K562 (cell line): ENCODE measurements around the gene EVI5L. TPM values are rescaled to one million over a fixed set of nuclear protein-coding genes. Genes with fewer than 3 reads are reported as not detected.
A peak's percentile ranks its signal among the peaks of the same experiment; 100 is the strongest.

Source experiments
- ATAC-seq: fragments of 200-7000 bp; cut with Tn5 transposase; 3 replicates; pipeline ENCODE4 v1.9.1; 2020; ENCODE audit warnings: moderate library complexity
- BruUV-seq: library from RNA; stranded (reverse); fragments of 400-500 nt; replicated peaks from 2 replicates; lab custom pipeline; 2021; lab: Mats Ljungman, UMichigan
- CTCF ChIA-PET: fragments of 300-600 bp; formaldehyde crosslinking; extraction: SDS; loops from one replicate; lab custom pipeline; 2021; ENCODE audit warnings: low intra/inter-chr PET ratio; lab: Yijun Ruan, JAX
- POLR2A ChIA-PET: fragments of 300-600, 350-650 bp; sonication (Branson Sonifier 250); formaldehyde crosslinking; extraction: SDS; loops from one replicate; lab custom pipeline; 2021; ENCODE audit warnings: antibody characterized with exemption, inconsistent platforms; lab: Yijun Ruan, JAX
- DNase-seq, 4 experiments: peaks; one replicate each; pipeline versions ENCODE4 v3.0.0 to v3.0.0-alpha.2; 2011 to 2018; ENCODE audit warnings: low spot score in 3 of 4, mixed read lengths in 3 of 4; ENCODE audit errors: extremely low read depth in 1 of 4
- FAIRE-seq: peaks from 2 replicates; lab custom pipeline; 2011; peaks lifted over from hg19 to GRCh38; lab: Jason Lieb, UNC
- H2AFZ ChIP-seq: 2 replicates; pipeline ENCODE4 v1.6.0; 2011; ENCODE audit warnings: low read depth, low read length, control low read depth, inconsistent platforms
- H3K27ac ChIP-seq: fragments of 200-600 bp; 3 replicates; pipeline ENCODE4 v1.8.0; 2011; ENCODE audit warnings: low read depth, mild to moderate bottlenecking, control low read depth, inconsistent platforms, low read length, moderate library complexity, mixed read lengths; ENCODE audit errors: extremely low read depth
- H3K27me3 ChIP-seq, 2 experiments: fragments of 300-600 bp in 1 of 2; 2 replicates in 1 of 2; 3 replicates in 1 of 2; pipeline versions ENCODE4 v1.6.0 to v1.8.0; 2011; ENCODE audit warnings: inconsistent platforms in 2 of 2, low read length in 2 of 2, mild to moderate bottlenecking in 1 of 2, mixed read lengths in 1 of 2, moderate library complexity in 1 of 2; ENCODE audit not compliant: control insufficient read depth in 2 of 2, insufficient read depth in 2 of 2
- H3K36me3 ChIP-seq: fragments of 300-600 bp; 3 replicates; pipeline ENCODE4 v1.8.0; 2011; ENCODE audit warnings: mild to moderate bottlenecking, low read length, inconsistent platforms; ENCODE audit not compliant: control insufficient read depth, insufficient read depth
- H3K4me1 ChIP-seq, 2 experiments: fragments of 200-600 bp in 1 of 2; replicated peaks in 1 of 2; 2 replicates in 1 of 2; 3 replicates in 1 of 2; pipeline versions ENCODE4 v1.5.1 to v1.8.0; 2011; ENCODE audit warnings: inconsistent platforms in 2 of 2, low read length in 2 of 2, mild to moderate bottlenecking in 1 of 2, mixed read lengths in 1 of 2, moderate library complexity in 1 of 2; ENCODE audit not compliant: control insufficient read depth in 2 of 2, insufficient read depth in 2 of 2
- H3K4me2 ChIP-seq: 2 replicates; pipeline ENCODE4 v1.6.1; 2011; ENCODE audit warnings: low read length, control low read depth, inconsistent platforms, mixed read lengths; ENCODE audit not compliant: insufficient read depth
- H3K4me3 ChIP-seq: fragments of 200-600 bp; sonication (generic), shearing (Covaris generic); 2 replicates; pipeline ENCODE4 v1.5.1; 2016; ENCODE audit warnings: control low read depth, inconsistent platforms
- H3K79me2 ChIP-seq: fragments of 200-600 bp; 3 replicates; pipeline ENCODE4 v1.8.0; 2011; ENCODE audit warnings: low read length, inconsistent platforms; ENCODE audit not compliant: control insufficient read depth, insufficient read depth
- H3K9ac ChIP-seq, 2 experiments: 2 replicates each; pipeline versions ENCODE4 v1.6.0 to v1.6.1; 2011; ENCODE audit warnings: low read depth in 2 of 2, low read length in 2 of 2, control low read depth in 1 of 2, inconsistent platforms in 1 of 2, mild to moderate bottlenecking in 1 of 2, mixed read lengths in 1 of 2; ENCODE audit not compliant: insufficient read depth in 1 of 2
- H3K9me1 ChIP-seq: one replicate; pipeline ENCODE4 v1.6.0; 2011; ENCODE audit warnings: inconsistent platforms, mild to moderate bottlenecking, low read length, moderate library complexity; ENCODE audit not compliant: control insufficient read depth, insufficient read depth
- H3K9me3 ChIP-seq: replicated peaks from 2 replicates; pipeline ENCODE4 v1.5.1; 2011; ENCODE audit warnings: low read depth, low read length, inconsistent platforms; ENCODE audit not compliant: control insufficient read depth, insufficient read depth
- H4K20me1 ChIP-seq: replicated peaks from 2 replicates; pipeline ENCODE4 v1.6.1; 2011; ENCODE audit warnings: low read length, inconsistent platforms, mixed read lengths; ENCODE audit not compliant: control insufficient read depth, insufficient read depth
- CBX2 ChIP-seq: fragments of 200-600 bp; sonication (generic); IDR thresholded peaks from one replicate; pipeline ENCODE4 v1.6.1; 2012; ENCODE audit warnings: mild to moderate bottlenecking, low read length, inconsistent platforms; ENCODE audit not compliant: insufficient read depth, poor library complexity, severe bottlenecking
- ZNF124 ChIP-seq: sonication (generic); formaldehyde crosslinking; IDR thresholded peaks from 2 replicates; pipeline ENCODE4 v1.8.1; 2022; ENCODE audit warnings: missing genetic modification reagents
- WGBS: fragments of 100-300 bp; shearing (Covaris generic); methylation state at CpG from one replicate; pipeline ENCODE4 v1.1.6; 2016; ENCODE audit warnings: low coverage, mixed read lengths; ENCODE audit not compliant: insufficient coverage; ENCODE audit errors: missing lambda C conversion rate; 5-methylcytosine and 5-hydroxymethylcytosine counted together
- in situ Hi-C: fragments of 300-500 bp; cut with MboI; formaldehyde crosslinking; loops from 4 replicates; pipeline ENCODE4 v1.15.0; 2018; ENCODE audit warnings: inconsistent platforms, mixed read lengths
- intact Hi-C: fragments of 100-400 bp; cut with micrococcal nuclease; formaldehyde crosslinking; loops from 2 replicates; pipeline ENCODE4 v1.14.2; 2022
- polyA plus RNA-seq, 8 experiments: library from polyadenylated mRNA; depleted of rRNA in 4 of 8; stranded (reverse) in 5 of 8; unstranded in 3 of 8; fragments of >200 nt; fragmentation: Nextera tagmentation in 2 of 8; fragmentation: Illumina TruSeq in 1 of 8; extraction: Ambion mirVana in 2 of 8; extraction: Trizol in 1 of 8; gene quantifications; 2 replicates each; pipeline versions ENCODE4 v1.2.1 to v1.2.3, GENCODE V29; 2011 to 2014; ENCODE audit warnings: inconsistent platforms in 1 of 8, missing spikeins in 1 of 8
- total RNA-seq, 7 experiments: library from RNA; depleted of rRNA in 6 of 7; stranded (reverse); fragments of >200 nt in 6 of 7; fragmentation: Illumina TruSeq in 2 of 7; extraction: Trizol in 2 of 7; gene quantifications; 2 replicates each; pipeline versions ENCODE4 v1.2.1 to v1.2.3, GENCODE V29; 2011 to 2021; ENCODE audit warnings: low replicate concordance in 1 of 7
- TF ChIP-seq, protein P1 (sequence below): fragments of 250-450 bp; sonication (Bioruptor Pico); IDR thresholded peaks from 2 replicates; pipeline ENCODE4 v1.4.0; 2020

Gene EVI5L
- total and polyA plus RNA-seq, 9 of the 15 experiments (the other 6 are each of a cell fraction or from before 2014, with no cell fraction given), result 0.69 to 1.8 (median 1.2) TPM; not detected in 2

- H3K27me3 ChIP-seq, result peaks cover 20 to 45% of the 10 kb centered on the region in 2 experiments; a peak in 4 of 5 replicates
- no peak overlapping the region for H3K4me3 ChIP-seq
- peaks cover 8 to 68% of the 10 kb centered on the region in 2 experiments; a peak in 4 of 5 replicates for H3K4me1 ChIP-seq
- no peak overlapping the region for H3K27ac ChIP-seq
- H3K9me3 ChIP-seq, result no peaks in the 10 kb centered on the region
- no peaks in the 10 kb centered on the region for H3K36me3 ChIP-seq
- FAIRE-seq, result no peak
- no peak for ATAC-seq
- H2AFZ ChIP-seq, result no peak overlapping the region
- no peaks in the 10 kb centered on the region for H3K9me1 ChIP-seq
- H4K20me1 ChIP-seq, result peaks cover 18% of the 10 kb centered on the region; the same call in 1 of the 2 replicates
- in situ Hi-C loops, result loop anchor here (5.0 kb wide), 1 partner anchor 70 kb away; the partner anchor contains the start of gene SNAPC2
- WGBS, result 21% methylated on average over 26 of the region's 26 CpGs
- H3K9ac ChIP-seq, result 0 out of 4 replicates have a peak overlapping the region, but pooled peaks of 1 of the 2 experiments have one; percentile 21
- CTCF ChIA-PET, result interaction anchor here (1.0 to 1.2 kb wide), 3 partner anchors 17 to 73 kb away, joined by 3 to 5 read pairs (median 3); no protein-coding TSS in a partner anchor
- H3K4me2 ChIP-seq, result no peak overlapping the region
- intact Hi-C loops, result loop anchor here (2.0 kb wide), 1 partner anchor 51 kb away; the partner anchor contains the start of gene MAP2K7
- TF ChIP-seq ZNF124 (CRISPR knock-in tag), result no peak
- TF ChIP-seq, protein P1, sequence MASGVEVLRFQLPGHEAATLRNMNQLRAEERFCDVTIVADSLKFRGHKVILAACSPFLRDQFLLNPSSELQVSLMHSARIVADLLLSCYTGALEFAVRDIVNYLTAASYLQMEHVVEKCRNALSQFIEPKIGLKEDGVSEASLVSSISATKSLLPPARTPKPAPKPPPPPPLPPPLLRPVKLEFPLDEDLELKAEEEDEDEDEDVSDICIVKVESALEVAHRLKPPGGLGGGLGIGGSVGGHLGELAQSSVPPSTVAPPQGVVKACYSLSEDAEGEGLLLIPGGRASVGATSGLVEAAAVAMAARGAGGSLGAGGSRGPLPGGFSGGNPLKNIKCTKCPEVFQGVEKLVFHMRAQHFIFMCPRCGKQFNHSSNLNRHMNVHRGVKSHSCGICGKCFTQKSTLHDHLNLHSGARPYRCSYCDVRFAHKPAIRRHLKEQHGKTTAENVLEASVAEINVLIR (CRISPR knock-in tag), result no peak
- no peak for TF ChIP-seq CBX2
- no peak for DNase-seq
- H3K79me2 ChIP-seq, result no peaks in the 10 kb centered on the region
- POLR2A ChIA-PET, result interaction anchor here (0.6 to 1.0 kb wide), 2 partner anchors 20 to 380 kb away, joined by 4 to 5 read pairs; no protein-coding TSS in a partner anchor
- no TSS peak for BruUV-seq
Measured at GRCh38 chr19:7851623-7852500, 21.8 kb downstream of the EVI5L start.
